ENCODE data around the gene CCDC85C. TPM values are rescaled to one million over a fixed set of nuclear protein-coding genes. Genes with fewer than 3 reads are reported as not detected.

CCDC85C gene
- total RNA-seq, 2 donors from 2014 or later, result 35.1 to 47.2 TPM

- intact Hi-C loops (cut with DNase I), result no loop called here
- Histone ChIP-seq H3K9me3 (no peaks in the 10 kb centered on the region), H3K27ac (peak overlapping the region; percentile 9 to 30), H3K4me1 (replicated peaks) (no peaks in the 10 kb centered on the region), H3K27me3 (replicated peaks; ENCODE audit: insufficient read depth) (no peaks in the 10 kb centered on the region), H3K4me3 (no peak overlapping the region), H3K36me3 (no peaks in the 10 kb centered on the region)
- DNase-seq (ENCODE audit: low spot score), result no peak
- WGBS, result 84% methylated on average over 2 of the region's 6 CpGs
- no peak for TF ChIP-seq POLR2A (IDR thresholded peaks at IDR 0.05)
- no peak for TF ChIP-seq CTCF (IDR thresholded peaks at IDR 0.05)
- no peak for TF ChIP-seq POLR2AphosphoS5 (IDR thresholded peaks at IDR 0.05)
These were observed 66.6 kb downstream of the CCDC85C start for GRCh38 chr14:99537399-99537798.

- H3K9me3 ChIP-seq, result no peaks in the 10 kb centered on the region
- no peak overlapping the region for H3K4me3 ChIP-seq
- H3K27me3 ChIP-seq (replicated peaks; ENCODE audit: insufficient read depth), result no peaks in the 10 kb centered on the region
- DNase-seq (ENCODE audit: low spot score), result no peak
- H3K36me3 ChIP-seq, result no peaks in the 10 kb centered on the region
- H3K27ac ChIP-seq, result no peak overlapping the region
- WGBS, result 93% methylated on average over 23 of the region's 24 CpGs
- intact Hi-C loops (cut with DNase I), result no loop called here
- H3K4me1 ChIP-seq (replicated peaks), result no peaks in the 10 kb centered on the region
- TF ChIP-seq POLR2AphosphoS5 (IDR thresholded peaks at IDR 0.05) (no peak), CTCF (IDR thresholded peaks at IDR 0.05) (no peak), POLR2A (IDR thresholded peaks at IDR 0.05) (no peak)
These were observed 67.9 kb downstream of the CCDC85C start for GRCh38 chr14:99535908-99536778.

- intact Hi-C loops (cut with DNase I), result no loop called here
- no peaks in the 10 kb centered on the region for H3K4me1 ChIP-seq (replicated peaks)
- H3K27me3 ChIP-seq (replicated peaks; ENCODE audit: insufficient read depth), result no peaks in the 10 kb centered on the region
- WGBS, result 82% methylated on average over 8 of the region's 8 CpGs
- no peaks in the 10 kb centered on the region for H3K9me3 ChIP-seq
- H3K36me3 ChIP-seq, result no peaks in the 10 kb centered on the region
- no peak overlapping the region for H3K4me3 ChIP-seq
- no peak overlapping the region for H3K27ac ChIP-seq
- TF ChIP-seq POLR2A (IDR thresholded peaks at IDR 0.05), result no peak
- TF ChIP-seq CTCF (IDR thresholded peaks at IDR 0.05), result no peak
- TF ChIP-seq POLR2AphosphoS5 (IDR thresholded peaks at IDR 0.05), result no peak
- DNase-seq (ENCODE audit: low spot score), result no peak
These were observed 68.6 kb downstream of the CCDC85C start for GRCh38 chr14:99535448-99535847.

GRCh38 chr14:99534863-99535262 lies 69.1 kb downstream of the CCDC85C start:
- DNase-seq (ENCODE audit: low spot score), result no peak
- no peaks in the 10 kb centered on the region for H3K36me3 ChIP-seq
- no peak overlapping the region for H3K27ac ChIP-seq
- no peak overlapping the region for H3K4me3 ChIP-seq
- TF ChIP-seq POLR2AphosphoS5 (IDR thresholded peaks at IDR 0.05), result no peak
- H3K27me3 ChIP-seq (replicated peaks; ENCODE audit: insufficient read depth), result no peaks in the 10 kb centered on the region
- no peaks in the 10 kb centered on the region for H3K9me3 ChIP-seq
- H3K4me1 ChIP-seq (replicated peaks), result no peaks in the 10 kb centered on the region
- intact Hi-C loops (cut with DNase I), result no loop called here
- 76% methylated on average over 13 of the region's 13 CpGs for WGBS

GRCh38 chr14:99534333-99534732 lies 69.7 kb downstream of the CCDC85C start:
- H3K9me3 ChIP-seq, result no peaks in the 10 kb centered on the region
- no peaks in the 10 kb centered on the region for H3K36me3 ChIP-seq
- no peak for DNase-seq (ENCODE audit: low spot score)
- TF ChIP-seq POLR2A (IDR thresholded peaks at IDR 0.05) (no peak), POLR2AphosphoS5 (IDR thresholded peaks at IDR 0.05) (no peak)
- intact Hi-C loops (cut with DNase I), result no loop called here
- no peaks in the 10 kb centered on the region for H3K27me3 ChIP-seq (replicated peaks; ENCODE audit: insufficient read depth)
- H3K4me3 ChIP-seq, result no peak overlapping the region
- no peak overlapping the region for H3K27ac ChIP-seq
- 89% methylated on average over 6 of the region's 6 CpGs for WGBS
- H3K4me1 ChIP-seq (replicated peaks), result no peaks in the 10 kb centered on the region

- 89% methylated on average over 5 of the region's 5 CpGs for WGBS
- Histone ChIP-seq H3K4me1 (replicated peaks) (no peaks in the 10 kb centered on the region), H3K36me3 (no peaks in the 10 kb centered on the region), H3K9me3 (no peaks in the 10 kb centered on the region), H3K4me3 (no peak overlapping the region), H3K27me3 (replicated peaks; ENCODE audit: insufficient read depth) (no peaks in the 10 kb centered on the region), H3K27ac (no peak overlapping the region)
- TF ChIP-seq CTCF (IDR thresholded peaks at IDR 0.05) (no peak), POLR2A (IDR thresholded peaks at IDR 0.05) (no peak), POLR2AphosphoS5 (IDR thresholded peaks at IDR 0.05) (no peak)
- DNase-seq (ENCODE audit: low spot score), result no peak
- intact Hi-C loops (cut with DNase I), result no loop called here
These were observed 71.7 kb downstream of the CCDC85C start for GRCh38 chr14:99532310-99532709.

Measured in prostate gland (tissue), 2 donors.